HG03039 (cell line): ENCODE data around the gene MUC5B.

ENCODE experiments used
- ATAC-seq: cut with Tn5 transposase; IDR thresholded peaks from one replicate; pipeline ENCODE4 v1.9.1; 2021; ENCODE audit warnings: mild to moderate bottlenecking, moderate library complexity; ENCODE audit not compliant: unreplicated experiment

MUC5B gene

DNA sequence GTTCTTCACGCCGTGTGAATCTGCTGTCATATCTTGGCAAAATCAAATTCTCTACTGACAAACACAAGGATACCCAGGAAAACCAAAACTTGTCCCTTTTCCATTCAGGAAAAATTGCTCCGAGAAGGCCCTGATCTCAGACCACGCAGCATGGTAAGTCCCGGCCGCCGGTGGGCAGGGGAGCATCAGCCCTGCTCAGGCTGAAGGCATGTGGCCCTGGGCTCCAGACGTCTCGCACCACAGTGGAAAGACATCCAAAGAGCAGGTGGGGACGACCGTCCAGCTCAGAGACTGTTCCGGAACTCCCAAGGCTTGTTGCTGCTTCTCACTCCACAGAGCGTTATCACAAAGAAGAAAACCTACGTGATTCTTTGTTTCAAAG, 56.8 kb downstream of the MUC5B start:
- ATAC-seq: no peak

DNA sequence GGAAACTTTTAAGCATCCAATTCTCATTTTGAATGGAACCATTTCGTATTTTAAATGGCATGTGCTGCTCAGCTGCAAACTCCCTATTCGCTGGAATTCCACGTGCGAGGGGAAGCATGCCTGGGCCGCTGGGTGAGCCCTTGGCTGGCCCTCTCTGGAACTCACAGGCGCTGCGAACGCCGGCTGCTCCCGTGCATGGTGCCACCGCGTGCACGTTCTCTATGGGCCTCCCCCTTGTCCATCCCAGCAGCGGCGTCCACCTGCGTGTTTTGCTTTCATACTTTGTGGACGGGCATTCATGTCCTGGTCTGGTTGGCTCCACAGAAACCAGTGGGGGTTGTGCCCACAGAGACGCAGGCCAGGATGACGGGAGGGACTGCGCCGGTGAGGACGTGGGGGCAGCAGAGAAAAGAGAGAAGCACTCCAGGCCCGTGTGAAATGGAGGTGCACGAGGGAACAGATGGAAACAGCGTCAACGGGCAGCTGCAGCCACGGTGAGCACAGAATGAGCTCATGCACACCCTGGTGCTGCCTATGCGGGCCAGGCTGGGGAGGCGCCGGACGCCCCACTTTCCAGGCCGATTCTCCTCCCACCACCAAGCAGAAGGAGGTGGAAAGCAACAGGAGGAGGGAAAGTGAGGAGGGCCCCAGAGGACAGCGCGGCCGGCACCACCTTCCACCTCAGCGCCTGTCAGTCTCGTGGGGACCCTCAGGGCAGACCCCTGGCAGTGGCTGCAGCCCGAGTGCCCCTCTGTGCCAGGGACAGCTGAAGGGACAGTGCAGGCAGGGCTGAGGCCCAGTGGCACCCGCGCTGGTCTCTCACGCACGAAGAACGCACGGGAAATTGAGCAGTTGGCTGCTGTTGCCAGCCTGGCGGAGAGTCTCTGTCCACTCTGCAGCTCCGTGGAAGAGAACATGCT, 57.5 kb downstream of the MUC5B start:
- no peak for ATAC-seq

DNA sequence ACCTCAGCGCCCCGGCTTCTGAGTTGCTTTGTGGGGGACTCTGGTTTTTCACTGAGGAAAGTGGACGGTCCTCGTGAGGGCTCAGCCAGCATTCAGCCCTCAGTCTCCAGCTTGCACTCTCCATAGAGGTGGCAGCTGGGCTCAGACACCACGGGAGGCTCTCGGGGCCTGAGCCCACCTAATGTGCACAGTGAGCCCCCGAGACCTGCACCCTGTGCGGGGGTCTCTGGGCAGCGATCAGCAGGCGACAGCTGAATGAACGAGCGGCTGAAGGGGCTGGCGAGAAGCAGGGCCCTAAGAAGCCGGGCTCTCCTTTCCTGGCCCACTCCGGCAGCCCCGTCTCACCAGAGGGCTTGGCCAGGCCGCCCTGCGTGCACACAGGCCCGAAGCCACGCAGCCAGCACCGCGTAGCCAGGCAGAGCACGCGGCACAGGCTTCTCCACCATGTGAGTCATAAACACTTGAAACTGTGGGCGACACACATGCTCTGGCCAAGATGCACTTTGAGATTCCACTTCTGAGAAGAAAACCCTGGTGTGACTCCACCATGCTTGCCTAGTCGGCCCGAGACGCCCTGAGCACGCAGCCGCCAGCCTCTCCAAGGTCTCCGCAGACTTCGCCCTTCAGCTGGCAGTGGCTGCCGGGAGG, 58.6 kb downstream of the MUC5B start:
- ATAC-seq: no peak

DNA sequence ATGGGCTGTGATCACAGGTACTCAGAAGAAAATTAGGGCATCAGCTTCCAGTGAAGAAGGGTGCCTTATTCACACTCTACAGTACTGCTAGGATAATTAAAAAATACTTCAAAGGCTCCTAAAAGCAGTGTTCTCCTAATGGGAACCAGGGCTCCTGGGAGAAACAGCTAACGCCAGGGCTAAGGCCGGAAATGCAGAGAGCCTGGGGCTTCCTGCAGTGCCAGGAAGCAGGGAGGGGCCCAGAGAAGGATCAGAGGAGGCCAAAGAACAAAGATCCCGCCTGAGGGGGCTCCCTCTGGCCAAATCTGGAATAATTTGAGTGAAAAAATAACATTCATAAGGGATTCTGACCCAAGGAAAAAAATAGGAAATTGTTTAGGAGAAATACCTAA, 59.1 kb downstream of the MUC5B start:
- no peak for ATAC-seq

DNA sequence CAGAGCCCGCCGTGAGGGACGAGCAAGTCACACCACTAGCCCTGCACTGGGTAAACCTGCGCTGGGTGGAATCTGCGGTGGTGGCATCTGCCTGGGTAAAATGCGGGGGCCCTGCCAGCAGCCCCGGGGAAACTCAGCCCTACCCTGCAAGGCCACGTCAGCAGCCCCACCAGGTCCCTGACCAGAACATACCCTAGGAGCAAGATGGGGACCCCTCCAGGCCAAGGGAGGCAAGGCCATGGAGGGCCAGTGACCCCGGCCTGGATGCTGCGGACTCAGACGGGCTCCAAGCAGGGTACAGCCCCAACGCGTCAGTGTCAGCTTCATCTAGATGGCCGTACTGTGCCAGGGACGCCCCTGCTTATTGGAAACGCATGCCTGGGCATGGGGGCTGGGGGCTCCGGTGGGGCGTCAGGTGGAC, 60.2 kb downstream of the MUC5B start:
- no peak for ATAC-seq

DNA sequence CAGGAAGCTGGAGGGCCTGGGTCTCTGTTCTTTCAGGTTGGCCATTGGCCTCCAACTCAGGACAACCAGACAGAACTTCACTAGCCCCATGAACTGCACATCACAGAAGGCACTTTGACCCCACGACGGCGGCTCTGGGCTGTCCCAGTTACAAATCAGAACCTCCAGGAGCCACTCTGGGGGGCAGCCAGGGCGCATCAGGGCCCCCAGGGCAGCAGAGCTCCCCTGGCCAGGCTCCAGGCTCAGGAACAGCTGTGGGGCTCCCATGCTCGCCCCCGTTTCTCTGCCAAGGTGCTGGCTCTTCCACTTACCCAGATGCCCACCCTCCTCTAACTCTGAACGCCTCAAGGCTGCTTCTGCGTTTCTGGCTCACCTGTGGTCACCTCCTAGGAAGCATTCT, 61.0 kb downstream of the MUC5B start:
- ATAC-seq: no peak

DNA sequence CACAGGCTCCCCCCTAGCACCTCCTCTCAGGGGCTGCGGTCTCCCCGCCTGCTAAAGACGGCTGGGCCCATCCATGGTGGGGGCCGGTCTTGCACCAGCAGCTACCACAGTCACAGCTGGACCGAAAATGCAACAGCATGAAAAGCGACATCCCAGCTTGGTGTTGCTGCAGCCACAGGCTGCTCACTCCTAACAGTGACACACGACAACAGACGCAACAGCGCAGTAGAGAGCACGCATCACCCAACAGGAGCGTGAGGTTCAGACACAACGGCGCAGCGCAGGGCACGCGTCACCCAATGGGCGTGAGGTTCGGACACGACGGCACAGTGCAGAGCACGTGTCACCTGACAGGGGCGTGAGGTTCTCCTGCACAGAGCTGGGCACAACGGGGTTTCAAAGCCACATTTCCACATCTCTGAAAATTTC, 62.5 kb downstream of the MUC5B start:
- ATAC-seq: no peak

DNA sequence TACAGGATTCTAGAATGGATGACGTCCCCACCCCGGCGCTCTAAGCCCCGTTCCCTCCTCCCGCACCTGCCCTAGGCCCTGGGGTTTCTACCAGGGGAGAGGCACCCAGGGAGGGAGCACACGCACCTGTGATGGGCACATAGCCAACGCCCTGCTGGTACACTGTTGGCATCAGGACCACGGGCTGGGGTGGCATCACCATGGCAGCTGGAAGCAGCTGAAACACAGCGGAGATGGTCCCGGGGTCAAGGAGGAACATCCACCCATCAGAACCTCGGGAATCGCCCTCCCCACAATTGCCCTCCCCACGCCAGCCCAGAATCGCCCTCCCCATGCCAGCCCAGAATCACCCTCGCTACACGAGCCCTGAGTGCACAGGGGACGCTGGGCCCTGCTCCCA, 63.0 kb downstream of the MUC5B start:
- no peak for ATAC-seq

DNA sequence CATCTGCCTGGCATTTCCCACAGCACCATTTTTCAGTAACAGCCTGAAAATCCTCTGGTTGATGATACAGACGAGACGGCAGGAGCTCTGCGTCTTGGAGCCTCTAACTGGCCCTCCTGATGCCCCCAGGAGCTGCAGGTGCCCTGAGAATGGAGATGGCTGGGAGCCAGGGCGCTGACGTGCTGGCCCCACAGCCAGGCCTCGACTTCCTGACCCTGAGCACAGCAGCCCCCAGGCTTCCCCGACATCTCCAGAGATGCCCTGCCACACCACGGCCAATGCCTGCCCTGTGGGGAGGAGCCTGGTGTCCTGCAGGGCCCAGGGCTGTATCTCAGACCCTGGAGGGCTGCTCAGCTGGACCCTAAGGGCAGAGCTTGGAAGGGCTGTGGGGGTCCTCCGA, 65.1 kb downstream of the MUC5B start:
- no peak for ATAC-seq

DNA sequence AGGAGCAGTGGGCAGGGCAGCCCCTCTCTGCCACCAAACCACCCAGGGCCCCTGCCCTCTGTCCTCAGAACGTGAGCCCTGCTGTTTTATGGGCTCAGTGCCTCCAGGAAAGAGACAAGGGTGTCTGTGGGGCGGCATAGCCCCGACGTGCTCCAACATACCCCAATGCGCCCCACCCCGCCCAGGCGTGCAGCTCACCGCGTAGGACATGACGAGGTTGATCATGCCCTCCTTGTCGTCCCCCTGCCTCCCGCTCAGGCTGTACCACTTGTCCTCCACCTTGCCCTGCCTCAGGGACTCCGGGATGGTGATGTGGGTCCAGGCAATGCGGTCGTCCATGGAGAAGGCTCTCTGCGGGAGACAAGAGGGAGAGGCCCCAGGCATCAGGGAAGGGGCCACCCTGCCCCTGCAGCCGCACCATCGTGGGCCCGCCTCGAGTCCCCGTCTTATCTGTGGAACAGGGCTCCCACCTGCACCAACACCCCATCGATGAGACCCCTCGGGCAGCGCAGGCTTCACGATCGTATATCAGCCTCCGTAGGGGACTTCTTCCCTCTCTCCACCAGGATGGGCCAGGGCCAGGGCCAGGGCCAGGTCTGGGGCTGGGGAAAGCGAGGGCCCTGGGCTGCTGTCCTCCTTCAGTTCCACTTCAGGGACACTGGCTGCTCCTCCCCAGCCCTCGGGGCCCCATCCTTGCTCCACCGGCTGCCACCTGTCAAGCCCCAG, 65.7 kb downstream of the MUC5B start:
- ATAC-seq: no peak

DNA sequence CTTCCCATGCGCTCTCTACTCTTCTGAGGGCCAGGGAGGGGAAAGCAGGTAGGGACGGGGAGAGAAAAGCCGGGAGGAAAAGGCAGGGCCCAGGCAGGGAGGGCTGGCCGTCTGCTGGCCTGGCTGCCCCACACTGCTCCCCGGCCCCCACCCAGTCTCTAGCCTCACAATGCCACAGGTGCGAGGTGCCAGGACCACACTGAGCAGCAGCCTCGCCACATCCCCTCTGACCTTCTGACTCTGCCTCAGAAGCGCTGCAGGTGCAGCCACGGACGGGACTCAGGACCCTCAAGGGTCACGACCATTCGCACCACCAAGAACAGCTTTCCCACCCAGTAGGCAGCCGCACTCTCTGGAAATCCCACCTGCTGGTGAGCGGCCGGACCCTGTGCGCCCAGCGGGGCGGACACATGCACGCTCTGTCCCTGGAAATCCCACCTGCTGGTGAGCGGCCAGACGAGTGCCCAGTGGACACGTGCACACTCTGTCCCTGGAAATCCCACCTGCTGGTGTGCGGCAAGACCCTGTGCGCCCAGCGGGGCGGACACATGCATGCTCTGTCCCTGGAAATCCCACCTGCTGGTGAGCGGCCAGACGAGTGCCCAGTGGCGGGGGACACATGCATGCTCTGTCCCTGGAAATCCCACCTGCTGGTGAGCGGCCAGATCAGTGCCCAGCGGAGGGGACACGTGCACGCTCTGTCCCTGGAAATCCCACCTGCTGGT, 66.5 kb downstream of the MUC5B start:
- ATAC-seq: no peak

DNA sequence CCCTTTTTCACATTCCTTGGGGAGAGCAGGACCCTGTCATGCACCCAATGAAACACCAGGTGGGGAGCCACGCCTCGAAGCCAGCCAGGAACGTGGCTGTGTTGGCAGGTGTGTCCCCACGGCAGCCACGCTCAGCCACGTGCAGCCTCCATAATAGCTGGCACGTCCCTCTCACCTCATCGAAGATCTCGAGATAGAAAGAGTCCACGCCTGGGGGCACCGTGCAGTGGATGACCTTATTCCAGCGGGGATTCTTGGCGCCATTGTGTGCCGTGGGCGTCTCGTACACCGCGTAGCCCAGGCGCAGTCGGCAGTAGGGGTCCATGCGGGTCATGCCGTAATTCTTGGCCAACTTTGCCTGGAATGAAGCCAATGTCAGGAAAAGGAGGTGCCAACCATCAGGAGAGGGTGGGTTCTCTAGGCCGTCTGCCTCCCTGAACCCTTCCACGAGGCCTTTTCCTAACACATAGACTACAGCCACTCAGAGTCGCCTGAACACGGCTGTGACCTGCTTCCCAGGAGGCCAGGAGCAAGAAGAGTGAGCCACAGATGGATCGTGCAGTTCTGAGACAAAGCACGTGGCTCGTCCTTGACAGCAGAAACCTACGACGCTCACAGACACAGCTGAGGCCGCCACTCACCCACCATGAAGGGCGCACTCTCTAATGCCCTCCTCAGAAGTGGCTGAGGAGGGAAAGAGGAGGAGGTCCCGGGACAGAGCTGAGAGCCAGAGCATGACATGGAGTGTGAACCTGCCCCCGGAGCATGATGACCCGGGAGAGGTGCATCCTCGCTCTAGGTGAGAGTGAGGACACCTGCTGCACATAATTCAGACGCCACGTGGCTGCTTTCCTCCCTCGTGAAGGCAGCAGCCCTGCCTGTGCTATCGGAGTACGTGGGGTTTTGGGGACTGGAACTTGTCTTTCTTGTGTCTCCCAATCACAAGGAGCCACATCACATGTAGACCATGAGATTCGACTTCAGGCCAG, 67.5 kb downstream of the MUC5B start:
- no peak for ATAC-seq

DNA sequence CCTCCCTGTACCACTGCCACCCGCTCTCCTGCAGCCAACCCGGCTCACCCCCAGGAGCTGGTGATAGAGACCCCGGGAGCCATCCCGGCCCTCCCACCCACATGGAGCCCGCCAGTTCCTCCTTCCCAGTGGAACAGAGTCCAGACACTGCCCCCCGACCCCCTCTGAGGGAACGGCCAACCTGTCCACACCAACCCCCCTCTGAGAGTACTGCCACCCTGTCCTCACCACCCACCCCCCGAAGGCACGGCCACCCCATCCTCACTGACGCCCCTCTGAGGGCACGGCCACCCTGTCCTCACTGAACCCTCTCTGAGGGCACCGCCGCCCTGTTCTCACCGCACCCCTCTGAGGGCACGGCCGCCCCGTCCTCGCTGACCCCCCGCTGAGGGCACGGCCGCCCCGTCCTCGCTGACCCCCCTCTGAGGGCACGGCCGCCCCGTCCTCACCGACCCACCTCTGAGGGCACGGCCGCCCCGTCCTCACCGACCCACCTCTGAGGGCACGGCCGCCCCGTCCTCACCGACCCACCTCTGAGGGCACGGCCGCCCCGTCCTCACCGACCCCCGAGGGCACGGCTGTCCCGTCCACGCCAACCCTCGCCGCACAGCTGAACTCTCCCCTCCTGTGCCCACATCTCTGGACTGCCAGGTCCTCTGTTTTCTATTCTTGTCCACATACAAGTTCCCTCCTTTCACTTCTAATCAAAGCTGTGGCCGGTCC, 68.6 kb downstream of the MUC5B start:
- no peak for ATAC-seq

DNA sequence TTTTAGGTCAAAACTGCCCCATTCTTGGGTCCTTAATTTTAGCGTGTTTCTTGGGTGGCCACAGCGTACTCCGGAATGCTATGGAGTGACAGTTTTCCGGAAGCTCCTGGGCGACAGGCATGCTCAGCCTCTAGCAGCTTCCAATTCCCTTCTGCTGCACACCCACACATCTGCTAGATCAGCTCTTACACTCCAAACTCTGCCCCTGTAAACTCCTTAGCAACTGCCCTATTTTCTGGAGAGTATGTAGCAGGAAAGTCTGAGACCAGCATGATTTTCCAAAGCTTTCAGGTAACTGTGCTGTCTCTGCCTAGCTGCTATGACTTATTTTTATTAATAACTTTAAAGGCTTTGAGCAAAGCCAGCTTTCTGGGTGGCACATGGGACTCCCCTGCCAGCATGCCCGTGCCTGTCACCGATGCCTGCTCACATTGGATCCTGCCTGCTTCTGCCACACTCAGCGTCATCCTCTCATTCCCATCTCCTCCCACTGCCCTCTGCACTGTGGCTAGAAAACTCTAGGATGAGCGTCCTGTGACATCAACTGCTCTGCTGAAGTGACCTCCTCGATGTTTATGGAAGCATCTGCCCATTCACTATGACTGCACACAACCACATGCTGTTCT, 69.3 kb downstream of the MUC5B start:
- no peak for ATAC-seq

DNA sequence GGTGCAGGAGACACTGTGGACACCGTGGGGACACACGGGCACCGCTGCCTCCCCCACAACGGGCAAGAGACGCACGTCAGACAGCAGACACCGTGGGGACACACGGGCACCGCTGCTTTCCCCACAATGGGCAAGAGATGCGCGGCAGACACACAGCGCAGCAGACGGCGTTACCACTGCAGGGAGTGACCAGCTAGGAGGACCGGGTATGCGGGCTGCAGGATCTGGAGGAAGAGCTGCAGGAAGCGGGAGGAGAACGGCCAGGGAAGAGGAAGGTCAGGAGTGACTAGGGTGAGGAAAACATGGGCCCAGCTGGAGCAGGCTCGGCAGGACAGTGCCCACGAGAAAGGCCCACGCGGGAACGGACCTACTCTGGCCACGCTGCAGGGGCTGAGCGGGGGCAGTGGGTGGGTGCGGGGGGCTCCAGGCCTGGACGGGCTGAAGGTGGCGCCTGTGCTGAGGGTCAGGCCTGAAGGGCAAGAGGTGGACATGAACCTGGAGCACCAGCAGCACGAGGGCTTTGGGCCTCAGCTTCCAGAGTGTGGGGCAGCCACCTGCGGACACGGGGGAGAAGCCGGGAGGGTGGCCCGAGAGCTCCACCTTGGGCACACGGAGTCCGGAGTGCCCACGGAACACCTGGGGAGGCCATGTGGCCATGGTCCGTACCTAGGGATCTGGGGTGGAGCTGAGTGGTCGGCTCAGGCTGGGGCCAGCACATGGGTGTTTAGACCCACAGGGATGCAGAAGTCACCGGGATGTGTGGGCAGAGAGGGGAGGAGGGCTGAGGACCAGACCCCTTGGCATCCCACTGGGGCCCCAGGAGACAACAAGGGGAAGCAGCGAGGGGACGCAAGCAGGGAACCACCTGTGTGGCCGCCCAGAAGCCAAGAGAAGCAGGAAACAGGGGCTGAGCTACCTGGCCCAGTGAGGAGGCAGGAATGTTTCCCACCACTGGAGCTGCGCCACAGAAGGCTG, 70.1 kb downstream of the MUC5B start:
- ATAC-seq: no peak

DNA sequence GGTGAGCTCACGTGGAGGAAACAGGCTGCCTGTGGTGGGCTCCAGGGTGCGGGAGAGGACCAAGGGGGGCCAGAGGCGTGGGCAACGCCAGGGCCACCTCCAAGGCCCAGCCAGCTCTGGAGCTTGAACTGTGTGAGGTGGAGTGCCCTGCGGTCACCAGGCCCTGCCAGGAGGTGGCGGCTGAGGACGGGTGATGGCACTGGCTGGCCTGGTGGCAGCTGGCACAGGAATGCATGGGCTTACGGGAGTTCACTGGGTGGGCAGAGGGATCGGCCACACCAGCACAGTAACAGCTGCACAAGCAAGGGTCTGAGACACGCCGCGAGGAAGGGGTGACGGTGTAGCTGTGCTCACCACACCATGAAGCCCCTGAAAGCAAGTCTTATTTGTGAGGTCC, 70.8 kb downstream of the MUC5B start:
- no peak for ATAC-seq

DNA sequence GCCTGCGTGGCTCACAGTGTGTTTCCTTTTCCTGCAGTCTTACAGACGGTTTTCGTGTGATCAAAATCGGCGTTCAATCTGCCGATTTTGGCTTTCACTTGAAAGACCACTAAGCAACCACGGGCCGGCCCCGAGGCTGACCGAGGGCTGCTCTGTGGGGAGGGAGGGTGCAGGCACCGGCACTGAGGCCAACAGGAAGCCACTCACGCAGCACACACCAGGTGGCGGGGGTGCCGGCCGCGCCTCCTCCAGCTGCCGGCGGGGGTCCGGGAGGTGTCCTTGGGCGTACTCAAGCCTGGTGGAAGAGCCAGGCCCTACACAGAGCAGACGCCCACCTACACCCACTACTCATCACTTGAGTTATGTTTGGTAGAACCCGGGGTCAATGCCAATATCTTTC, 72.2 kb downstream of the MUC5B start:
- no peak for ATAC-seq

DNA sequence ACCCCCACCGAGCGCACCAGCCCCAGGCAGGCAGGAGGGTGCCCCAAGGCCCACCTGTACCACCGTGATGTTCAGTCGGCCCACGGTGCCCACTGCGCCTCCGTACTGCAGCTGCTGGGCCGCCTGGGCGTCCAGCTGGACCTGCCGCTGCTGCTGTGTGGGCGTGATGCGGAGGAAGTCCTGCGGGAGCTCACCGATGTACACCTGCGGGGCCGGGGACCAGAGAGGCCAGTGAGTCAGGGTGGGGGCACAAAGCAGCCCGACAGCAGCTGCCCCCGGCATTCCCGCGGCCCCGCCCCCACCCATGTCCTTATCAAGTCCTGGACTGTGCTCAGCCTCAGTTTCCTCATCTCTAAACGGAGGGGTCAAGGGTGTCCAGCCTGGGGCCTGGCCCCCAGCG, 72.7 kb downstream of the MUC5B start:
- ATAC-seq: no peak
